HepG2 (cell line): ENCODE results near the gene KLK7. TPM values are rescaled to one million over a fixed set of nuclear protein-coding genes. Genes with fewer than 3 reads are reported as not detected.

Source experiments
- ATAC-seq: fragments of 200-7000 bp; cut with Tn5 transposase; 3 replicates; pipeline ENCODE4 v1.9.1; 2020; ENCODE audit warnings: mild to moderate bottlenecking, moderate library complexity
- BruUV-seq: library from RNA; stranded (reverse); fragments of 400-500 nt; replicated peaks from 2 replicates; lab custom pipeline; 2021; lab: Mats Ljungman, UMichigan
- CTCF ChIA-PET: fragments of 300-600 bp; formaldehyde crosslinking; extraction: SDS; loops from one replicate; lab custom pipeline; 2021; ENCODE audit warnings: low total read pairs, inconsistent platforms, low intra/inter-chr PET ratio; lab: Yijun Ruan, JAX
- POLR2A ChIA-PET: fragments of 350-600 bp; sonication (Branson Sonifier 250); formaldehyde crosslinking; loops from one replicate; lab custom pipeline; 2020; ENCODE audit warnings: antibody characterized with exemption, inconsistent platforms; lab: Yijun Ruan, JAX
- DNase-seq: peaks from one replicate; pipeline ENCODE4 v3.0.0-alpha.2; 2015; ENCODE audit warnings: low spot score
- FAIRE-seq: peaks from 3 replicates; lab custom pipeline; 2011; peaks lifted over from hg19 to GRCh38; lab: Jason Lieb, UNC
- H2AFZ ChIP-seq: one replicate; pipeline ENCODE4 v1.6.1; 2011; ENCODE audit warnings: low read length, inconsistent platforms
- H3K27ac ChIP-seq: fragments of 300-600 bp; 3 replicates; pipeline ENCODE4 v1.8.0; 2011; ENCODE audit warnings: mixed run types, mild to moderate bottlenecking, mixed read lengths, low read length, inconsistent platforms; ENCODE audit not compliant: insufficient read depth; ENCODE audit errors: extremely low read length
- H3K27me3 ChIP-seq, 2 experiments: fragments of 200-600 bp in 1 of 2; 2 replicates in 1 of 2; 3 replicates in 1 of 2; pipeline versions ENCODE4 v1.6.0 to v1.8.0; 2011; ENCODE audit warnings: low read length in 2 of 2, mild to moderate bottlenecking in 2 of 2, moderate library complexity in 2 of 2, inconsistent platforms in 1 of 2; ENCODE audit not compliant: insufficient read depth in 2 of 2, control insufficient read depth in 1 of 2
- H3K36me3 ChIP-seq, 2 experiments: fragments of 200-600 bp in 1 of 2; replicated peaks in 1 of 2; 2 replicates in 1 of 2; 3 replicates in 1 of 2; pipeline versions ENCODE4 v1.5.1 to v1.8.0; 2011; ENCODE audit warnings: low read length in 2 of 2, inconsistent platforms in 1 of 2; ENCODE audit not compliant: insufficient read depth in 2 of 2, control insufficient read depth in 1 of 2
- H3K4me1 ChIP-seq: 2 replicates; pipeline ENCODE4 v1.5.1; 2012; ENCODE audit warnings: low read length, inconsistent platforms; ENCODE audit not compliant: insufficient read depth
- H3K4me2 ChIP-seq: 2 replicates; pipeline ENCODE4 v1.6.0; 2011; ENCODE audit warnings: low read depth, low read length, inconsistent platforms
- H3K4me3 ChIP-seq, 3 experiments: fragments of 200-600 bp in 1 of 3; sonication (generic), shearing (Covaris generic) in 1 of 3; replicated peaks in 1 of 3; 2 replicates each; pipeline ENCODE4 v1.5.1; 2011 to 2016; ENCODE audit warnings: low read length in 3 of 3, inconsistent platforms in 2 of 3, low read depth in 2 of 3, mild to moderate bottlenecking in 2 of 3, control low read depth in 1 of 3, mixed read lengths in 1 of 3; ENCODE audit not compliant: insufficient read depth in 1 of 3
- H3K79me2 ChIP-seq: one replicate; pipeline ENCODE4 v1.6.1; 2011; ENCODE audit warnings: low read length, inconsistent platforms; ENCODE audit not compliant: insufficient read depth
- H3K9ac ChIP-seq: 2 replicates; pipeline ENCODE4 v1.6.0; 2011; ENCODE audit warnings: mild to moderate bottlenecking, low read depth, low read length, inconsistent platforms; ENCODE audit not compliant: insufficient read depth
- H3K9me3 ChIP-seq: 2 replicates; pipeline ENCODE4 v1.5.1; 2012; ENCODE audit warnings: mild to moderate bottlenecking, low read length
- H4K20me1 ChIP-seq: 2 replicates; pipeline ENCODE4 v1.6.0; 2011; ENCODE audit warnings: inconsistent platforms, mild to moderate bottlenecking, low read length, moderate library complexity; ENCODE audit not compliant: insufficient read depth
- ETV5 ChIP-seq: IDR thresholded peaks from 2 replicates; pipeline ENCODE4 v1.6.1; 2018; ENCODE audit warnings: missing biosample characterization, missing genetic modification reagents, inconsistent platforms, borderline replicate concordance
- GTF2F1 ChIP-seq: fragments of 150-350 bp; IDR thresholded peaks from 2 replicates; pipeline ENCODE4 v1.6.1; 2014; ENCODE audit warnings: low read length
- MAFF ChIP-seq: IDR thresholded peaks from 2 replicates; pipeline ENCODE4 v1.6.1; 2011; ENCODE audit warnings: low read depth, low read length, improper control_type of control experiment
- ZNF850 ChIP-seq: sonication (generic); formaldehyde crosslinking; conservative IDR thresholded peaks from 2 replicates; pipeline ENCODE4 v1.9.0; 2021; ENCODE audit warnings: mild to moderate bottlenecking, missing genetic modification reagents
- WGBS: methylation state at CpG from one replicate; pipeline ENCODE4 v1.1.6; 2017; ENCODE audit warnings: low lambda C conversion rate; 5-methylcytosine and 5-hydroxymethylcytosine counted together
- in situ Hi-C: cut with HindIII; loops from 2 replicates; pipeline ENCODE4 v1.10.0; 2017; ENCODE audit warnings: low pct_unique_long_range_greater_than_20kb; ENCODE audit not compliant: extremely low pct_ligation_motif_present
- intact Hi-C: fragments of 100-400 bp; cut with micrococcal nuclease; formaldehyde crosslinking; loops from one replicate; pipeline ENCODE4 v1.10.0; 2022; ENCODE audit not compliant: unreplicated experiment
- polyA plus RNA-seq, 8 experiments: library from polyadenylated mRNA; depleted of rRNA in 3 of 8; stranded (reverse) in 7 of 8; unstranded in 1 of 8; fragments of >200 nt; fragmentation: Illumina TruSeq in 4 of 8; extraction: Trizol in 4 of 8; gene quantifications; 2 replicates each; pipeline versions ENCODE4 v1.2.1 to v1.2.3, GENCODE V29; 2011 to 2016; ENCODE audit warnings: low read depth in 4 of 8, missing spikeins in 1 of 8, mixed read lengths in 1 of 8; ENCODE audit not compliant: insufficient read depth in 1 of 8
- total RNA-seq, 5 experiments: library from RNA; depleted of rRNA; stranded (reverse); fragments of >200 nt; fragmentation: Illumina TruSeq; extraction: Trizol; gene quantifications; 2 replicates each; pipeline ENCODE4 v1.2.3, GENCODE V29; 2016; ENCODE audit warnings: low read depth in 1 of 5
- TF ChIP-seq, protein P1 (sequence below): IDR thresholded peaks from 2 replicates; pipeline ENCODE4 v1.6.1; 2016; ENCODE audit warnings: low read depth
- TF ChIP-seq, protein P2 (sequence below): sonication (generic); formaldehyde crosslinking; IDR thresholded peaks from 2 replicates; pipeline ENCODE4 v1.4.0; 2020; ENCODE audit warnings: missing genetic modification reagents
- TF ChIP-seq, protein P3 (sequence below): sonication (generic); formaldehyde crosslinking; IDR thresholded peaks from 2 replicates; pipeline ENCODE4 v1.4.0; 2020; ENCODE audit warnings: missing genetic modification reagents
- TF ChIP-seq, protein P4 (sequence below), 2 experiments: fragments of 450-650 bp in 1 of 2; sonication (generic) in 1 of 2; formaldehyde crosslinking in 1 of 2; IDR thresholded peaks; 2 replicates each; pipeline versions ENCODE4 v1.6.1 to v1.8.0; 2016 to 2022; ENCODE audit warnings: antibody characterized with exemption in 1 of 2, mild to moderate bottlenecking in 1 of 2, missing genetic modification reagents in 1 of 2

KLK7 gene
- total and polyA plus RNA-seq, 2 of the 13 experiments (the other 11 are each of a cell fraction or from before 2014, with no cell fraction given) = not detected

DNA sequence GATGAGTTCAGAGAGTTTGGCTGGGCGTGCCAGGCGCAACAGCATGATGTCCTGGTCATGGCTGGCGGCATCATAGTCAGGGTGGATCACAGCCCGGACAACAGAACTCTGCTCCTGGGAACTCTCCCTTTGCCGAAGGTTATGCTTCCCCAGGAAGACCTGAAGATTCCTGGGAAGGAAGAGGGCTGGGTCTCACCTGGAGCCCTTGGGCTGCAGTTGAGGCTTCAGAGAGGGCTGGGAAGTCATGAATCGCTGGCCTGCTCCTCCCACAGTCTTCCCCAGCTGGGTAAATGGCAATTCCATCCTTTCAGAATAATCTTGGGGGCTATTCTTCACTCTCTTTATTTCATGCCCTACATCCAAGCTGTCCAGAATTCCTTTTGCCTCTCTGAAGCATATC, 20.3 kb downstream of the KLK7 start:
- peaks cover 0 to 3% of the 10 kb centered on the region in 2 experiments; a peak in 3 of 5 replicates for H3K27me3 ChIP-seq
- FAIRE-seq = no peak
- no peak overlapping the region for H3K27ac ChIP-seq
- intact Hi-C loops (no loop called here), in situ Hi-C loops (no loop called here)
- H2AFZ ChIP-seq = no peak overlapping the region
- H3K4me2 ChIP-seq = no peak overlapping the region
- no peaks in the 10 kb centered on the region for H3K4me1 ChIP-seq
- H3K79me2 ChIP-seq = no peaks in the 10 kb centered on the region
- DNase-seq = no peak
- ATAC-seq = no peak
- no peaks in the 10 kb centered on the region for H4K20me1 ChIP-seq
- 0% methylated on average over 3 of the region's 6 CpGs for WGBS
- BruUV-seq = no TSS peak
- H3K4me3 ChIP-seq = no peak overlapping the region
- no peak overlapping the region for H3K9ac ChIP-seq
- no peaks in the 10 kb centered on the region for H3K9me3 ChIP-seq
- CTCF ChIA-PET = no interaction called here
- POLR2A ChIA-PET = no interaction called here
- H3K36me3 ChIP-seq = no peaks in the 10 kb centered on the region
- TF ChIP-seq, protein P1, sequence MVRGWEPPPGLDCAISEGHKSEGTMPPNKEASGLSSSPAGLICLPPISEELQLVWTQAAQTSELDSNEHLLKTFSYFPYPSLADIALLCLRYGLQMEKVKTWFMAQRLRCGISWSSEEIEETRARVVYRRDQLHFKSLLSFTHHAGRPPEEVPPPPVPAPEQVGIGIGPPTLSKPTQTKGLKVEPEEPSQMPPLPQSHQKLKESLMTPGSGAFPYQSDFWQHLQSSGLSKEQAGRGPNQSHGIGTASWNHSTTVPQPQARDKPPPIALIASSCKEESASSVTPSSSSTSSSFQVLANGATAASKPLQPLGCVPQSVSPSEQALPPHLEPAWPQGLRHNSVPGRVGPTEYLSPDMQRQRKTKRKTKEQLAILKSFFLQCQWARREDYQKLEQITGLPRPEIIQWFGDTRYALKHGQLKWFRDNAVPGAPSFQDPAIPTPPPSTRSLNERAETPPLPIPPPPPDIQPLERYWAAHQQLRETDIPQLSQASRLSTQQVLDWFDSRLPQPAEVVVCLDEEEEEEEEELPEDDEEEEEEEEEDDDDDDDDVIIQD (CRISPR knock-in tag) = no peak
- TF ChIP-seq, protein P2, sequence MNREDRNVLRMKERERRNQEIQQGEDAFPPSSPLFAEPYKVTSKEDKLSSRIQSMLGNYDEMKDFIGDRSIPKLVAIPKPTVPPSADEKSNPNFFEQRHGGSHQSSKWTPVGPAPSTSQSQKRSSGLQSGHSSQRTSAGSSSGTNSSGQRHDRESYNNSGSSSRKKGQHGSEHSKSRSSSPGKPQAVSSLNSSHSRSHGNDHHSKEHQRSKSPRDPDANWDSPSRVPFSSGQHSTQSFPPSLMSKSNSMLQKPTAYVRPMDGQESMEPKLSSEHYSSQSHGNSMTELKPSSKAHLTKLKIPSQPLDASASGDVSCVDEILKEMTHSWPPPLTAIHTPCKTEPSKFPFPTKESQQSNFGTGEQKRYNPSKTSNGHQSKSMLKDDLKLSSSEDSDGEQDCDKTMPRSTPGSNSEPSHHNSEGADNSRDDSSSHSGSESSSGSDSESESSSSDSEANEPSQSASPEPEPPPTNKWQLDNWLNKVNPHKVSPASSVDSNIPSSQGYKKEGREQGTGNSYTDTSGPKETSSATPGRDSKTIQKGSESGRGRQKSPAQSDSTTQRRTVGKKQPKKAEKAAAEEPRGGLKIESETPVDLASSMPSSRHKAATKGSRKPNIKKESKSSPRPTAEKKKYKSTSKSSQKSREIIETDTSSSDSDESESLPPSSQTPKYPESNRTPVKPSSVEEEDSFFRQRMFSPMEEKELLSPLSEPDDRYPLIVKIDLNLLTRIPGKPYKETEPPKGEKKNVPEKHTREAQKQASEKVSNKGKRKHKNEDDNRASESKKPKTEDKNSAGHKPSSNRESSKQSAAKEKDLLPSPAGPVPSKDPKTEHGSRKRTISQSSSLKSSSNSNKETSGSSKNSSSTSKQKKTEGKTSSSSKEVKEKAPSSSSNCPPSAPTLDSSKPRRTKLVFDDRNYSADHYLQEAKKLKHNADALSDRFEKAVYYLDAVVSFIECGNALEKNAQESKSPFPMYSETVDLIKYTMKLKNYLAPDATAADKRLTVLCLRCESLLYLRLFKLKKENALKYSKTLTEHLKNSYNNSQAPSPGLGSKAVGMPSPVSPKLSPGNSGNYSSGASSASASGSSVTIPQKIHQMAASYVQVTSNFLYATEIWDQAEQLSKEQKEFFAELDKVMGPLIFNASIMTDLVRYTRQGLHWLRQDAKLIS (CRISPR knock-in tag) = no peak
- TF ChIP-seq, protein P3, sequence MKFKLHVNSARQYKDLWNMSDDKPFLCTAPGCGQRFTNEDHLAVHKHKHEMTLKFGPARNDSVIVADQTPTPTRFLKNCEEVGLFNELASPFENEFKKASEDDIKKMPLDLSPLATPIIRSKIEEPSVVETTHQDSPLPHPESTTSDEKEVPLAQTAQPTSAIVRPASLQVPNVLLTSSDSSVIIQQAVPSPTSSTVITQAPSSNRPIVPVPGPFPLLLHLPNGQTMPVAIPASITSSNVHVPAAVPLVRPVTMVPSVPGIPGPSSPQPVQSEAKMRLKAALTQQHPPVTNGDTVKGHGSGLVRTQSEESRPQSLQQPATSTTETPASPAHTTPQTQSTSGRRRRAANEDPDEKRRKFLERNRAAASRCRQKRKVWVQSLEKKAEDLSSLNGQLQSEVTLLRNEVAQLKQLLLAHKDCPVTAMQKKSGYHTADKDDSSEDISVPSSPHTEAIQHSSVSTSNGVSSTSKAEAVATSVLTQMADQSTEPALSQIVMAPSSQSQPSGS (CRISPR knock-in tag) = no peak
- TF ChIP-seq, protein P4, sequence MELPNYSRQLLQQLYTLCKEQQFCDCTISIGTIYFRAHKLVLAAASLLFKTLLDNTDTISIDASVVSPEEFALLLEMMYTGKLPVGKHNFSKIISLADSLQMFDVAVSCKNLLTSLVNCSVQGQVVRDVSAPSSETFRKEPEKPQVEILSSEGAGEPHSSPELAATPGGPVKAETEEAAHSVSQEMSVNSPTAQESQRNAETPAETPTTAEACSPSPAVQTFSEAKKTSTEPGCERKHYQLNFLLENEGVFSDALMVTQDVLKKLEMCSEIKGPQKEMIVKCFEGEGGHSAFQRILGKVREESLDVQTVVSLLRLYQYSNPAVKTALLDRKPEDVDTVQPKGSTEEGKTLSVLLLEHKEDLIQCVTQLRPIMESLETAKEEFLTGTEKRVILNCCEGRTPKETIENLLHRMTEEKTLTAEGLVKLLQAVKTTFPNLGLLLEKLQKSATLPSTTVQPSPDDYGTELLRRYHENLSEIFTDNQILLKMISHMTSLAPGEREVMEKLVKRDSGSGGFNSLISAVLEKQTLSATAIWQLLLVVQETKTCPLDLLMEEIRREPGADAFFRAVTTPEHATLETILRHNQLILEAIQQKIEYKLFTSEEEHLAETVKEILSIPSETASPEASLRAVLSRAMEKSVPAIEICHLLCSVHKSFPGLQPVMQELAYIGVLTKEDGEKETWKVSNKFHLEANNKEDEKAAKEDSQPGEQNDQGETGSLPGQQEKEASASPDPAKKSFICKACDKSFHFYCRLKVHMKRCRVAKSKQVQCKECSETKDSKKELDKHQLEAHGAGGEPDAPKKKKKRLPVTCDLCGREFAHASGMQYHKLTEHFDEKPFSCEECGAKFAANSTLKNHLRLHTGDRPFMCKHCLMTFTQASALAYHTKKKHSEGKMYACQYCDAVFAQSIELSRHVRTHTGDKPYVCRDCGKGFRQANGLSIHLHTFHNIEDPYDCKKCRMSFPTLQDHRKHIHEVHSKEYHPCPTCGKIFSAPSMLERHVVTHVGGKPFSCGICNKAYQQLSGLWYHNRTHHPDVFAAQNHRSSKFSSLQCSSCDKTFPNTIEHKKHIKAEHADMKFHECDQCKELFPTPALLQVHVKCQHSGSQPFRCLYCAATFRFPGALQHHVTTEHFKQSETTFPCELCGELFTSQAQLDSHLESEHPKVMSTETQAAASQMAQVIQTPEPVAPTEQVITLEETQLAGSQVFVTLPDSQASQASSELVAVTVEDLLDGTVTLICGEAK (IDR thresholded peaks at IDR 0.05) = no peak
- TF ChIP-seq, protein P4 (CRISPR knock-in tag; IDR thresholded peaks at IDR 0.05) = no peak
- no peak for TF ChIP-seq MAFF
- no peak for TF ChIP-seq GTF2F1
- no peak for TF ChIP-seq ETV5 (CRISPR knock-in tag)
- TF ChIP-seq ZNF850 = no peak
